Suprapubic skin (tissue), 4 donors: Measurements from ENCODE around the gene ZCCHC7. TPM values are rescaled to one million over a fixed set of nuclear protein-coding genes. Genes with fewer than 3 reads are reported as not detected.
"Not testable (repeated sequence)": the region's sequence is repeated elsewhere in the genome, so short reads cannot be mapped to it uniquely, and the experiment has no call there.

Source experiments
- DNase-seq, 2 donors: peaks; one replicate each; pipeline ENCODE4 v3.0.0-alpha.2; 2019; ENCODE audit warnings: low spot score in 2 of 2
- H3K27ac ChIP-seq: fragments of 200-600 bp; sonication (generic); one replicate; pipeline ENCODE4 v1.5.1; 2019
- H3K27me3 ChIP-seq: fragments of 200-600 bp; sonication (generic); one replicate; pipeline ENCODE4 v1.5.1; 2019
- H3K36me3 ChIP-seq: fragments of 200-600 bp; sonication (generic); one replicate; pipeline ENCODE4 v1.5.1; 2019
- H3K4me1 ChIP-seq: fragments of 200-600 bp; sonication (generic); one replicate; pipeline ENCODE4 v1.5.1; 2019
- H3K4me3 ChIP-seq: fragments of 200-600 bp; sonication (generic); one replicate; pipeline ENCODE4 v1.5.1; 2019; ENCODE audit warnings: mild to moderate bottlenecking
- H3K9me3 ChIP-seq: fragments of 200-600 bp; sonication (generic); one replicate; pipeline ENCODE4 v1.5.1; 2019
- EP300 ChIP-seq: sonication (generic); formaldehyde crosslinking; IDR thresholded peaks from one replicate; pipeline ENCODE4 v1.6.1; 2017; ENCODE audit warnings: antibody characterized with exemption
- POLR2A ChIP-seq, 2 donors: fragments of 450-650 bp; IDR thresholded peaks; one replicate each; pipeline ENCODE4 v1.6.1; 2017; ENCODE audit warnings: antibody characterized with exemption in 2 of 2, mild to moderate bottlenecking in 2 of 2, moderate library complexity in 2 of 2
- POLR2AphosphoS5 ChIP-seq, 3 donors: sonication (generic); formaldehyde crosslinking; IDR thresholded peaks; one replicate each; pipeline ENCODE4 v1.6.1; 2017; ENCODE audit warnings: antibody characterized with exemption in 3 of 3
- WGBS: methylation state at CpG from one replicate; pipeline ENCODE4 v1.1.5; 2018; 5-methylcytosine and 5-hydroxymethylcytosine counted together
- total RNA-seq, 4 donors: library from RNA; depleted of rRNA; stranded (reverse); fragments of >200 nt; gene quantifications; one replicate each; pipeline ENCODE4 v1.1.0, GENCODE V29; 2016
- TF ChIP-seq, protein P1 (sequence below), 2 donors: fragments of 200-600 bp in 1 of 2; fragments of 450-650 bp in 1 of 2; sonication (generic) in 1 of 2; IDR thresholded peaks; one replicate each; pipeline ENCODE4 v1.5.1; 2016 to 2019; ENCODE audit warnings: antibody characterized with exemption in 2 of 2, mild to moderate bottlenecking in 1 of 2, moderate library complexity in 1 of 2

The ZCCHC7 gene
- total RNA-seq, 4 donors from 2014 or later = 16.3 to 37.6 (median 20.4) TPM

DNA sequence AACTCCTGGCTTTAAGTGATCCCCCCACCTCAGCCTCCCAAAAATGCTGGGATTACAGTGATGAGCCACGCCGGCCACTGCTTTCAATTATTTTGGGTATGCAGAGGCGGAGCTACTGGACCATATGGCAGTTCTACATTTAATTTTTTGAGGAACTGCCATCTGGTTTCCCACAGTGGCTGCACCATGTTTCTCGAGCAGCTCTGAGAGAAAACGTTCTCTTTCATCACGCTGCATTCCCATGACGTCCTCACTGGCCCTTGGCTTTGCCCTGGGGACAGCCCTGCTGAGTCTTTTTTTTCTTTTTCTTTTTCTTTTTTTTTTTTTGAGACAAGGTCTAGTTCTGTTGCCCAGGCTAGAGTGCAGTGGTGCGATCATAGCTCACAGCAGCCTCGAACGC lies 266.6 kb downstream of the ZCCHC7 start:
- Histone ChIP-seq H3K9me3 (no peaks in the 10 kb centered on the region), H3K36me3 (no peaks in the 10 kb centered on the region), H3K4me1 (no peaks in the 10 kb centered on the region), H3K27me3 (no peaks in the 10 kb centered on the region), H3K27ac (no peak overlapping the region), H3K4me3 (no peak overlapping the region)
- no peak for TF ChIP-seq EP300
- TF ChIP-seq, protein P1, sequence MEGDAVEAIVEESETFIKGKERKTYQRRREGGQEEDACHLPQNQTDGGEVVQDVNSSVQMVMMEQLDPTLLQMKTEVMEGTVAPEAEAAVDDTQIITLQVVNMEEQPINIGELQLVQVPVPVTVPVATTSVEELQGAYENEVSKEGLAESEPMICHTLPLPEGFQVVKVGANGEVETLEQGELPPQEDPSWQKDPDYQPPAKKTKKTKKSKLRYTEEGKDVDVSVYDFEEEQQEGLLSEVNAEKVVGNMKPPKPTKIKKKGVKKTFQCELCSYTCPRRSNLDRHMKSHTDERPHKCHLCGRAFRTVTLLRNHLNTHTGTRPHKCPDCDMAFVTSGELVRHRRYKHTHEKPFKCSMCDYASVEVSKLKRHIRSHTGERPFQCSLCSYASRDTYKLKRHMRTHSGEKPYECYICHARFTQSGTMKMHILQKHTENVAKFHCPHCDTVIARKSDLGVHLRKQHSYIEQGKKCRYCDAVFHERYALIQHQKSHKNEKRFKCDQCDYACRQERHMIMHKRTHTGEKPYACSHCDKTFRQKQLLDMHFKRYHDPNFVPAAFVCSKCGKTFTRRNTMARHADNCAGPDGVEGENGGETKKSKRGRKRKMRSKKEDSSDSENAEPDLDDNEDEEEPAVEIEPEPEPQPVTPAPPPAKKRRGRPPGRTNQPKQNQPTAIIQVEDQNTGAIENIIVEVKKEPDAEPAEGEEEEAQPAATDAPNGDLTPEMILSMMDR (IDR thresholded peaks at IDR 0.05) = no peak
- TF ChIP-seq POLR2AphosphoS5 (IDR thresholded peaks at IDR 0.05) = no peak
- no peak for TF ChIP-seq POLR2A (IDR thresholded peaks at IDR 0.05)
- WGBS = 72% methylated on average over 10 of the region's 10 CpGs
- no peak for DNase-seq

DNA sequence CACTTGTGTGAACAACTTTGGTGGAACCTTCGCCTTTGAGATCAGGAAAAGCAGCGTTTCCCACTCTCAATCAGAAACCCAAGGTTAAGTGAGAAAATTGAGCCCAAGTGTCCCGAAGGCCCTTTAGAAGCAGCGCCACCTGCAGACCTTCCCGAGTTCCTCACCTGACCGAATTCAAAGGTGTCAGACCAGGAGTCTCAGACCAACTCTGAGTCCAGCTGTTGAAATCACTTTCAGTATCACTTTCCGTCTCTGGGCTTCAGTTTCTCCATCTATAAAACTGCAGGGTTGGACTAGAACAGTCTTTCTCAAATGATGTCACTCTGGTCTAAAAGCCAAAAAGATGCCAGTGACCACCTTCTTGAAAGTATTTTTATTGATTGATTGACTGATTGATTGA lies 270.4 kb downstream of the ZCCHC7 start:
- Histone ChIP-seq H3K9me3 (no peaks in the 10 kb centered on the region), H3K4me3 (no peak overlapping the region), H3K4me1 (no peaks in the 10 kb centered on the region), H3K27me3 (no peaks in the 10 kb centered on the region), H3K36me3 (no peaks in the 10 kb centered on the region), H3K27ac (no peak overlapping the region)
- 51% methylated on average over 7 of the region's 7 CpGs for WGBS
- TF ChIP-seq EP300 (no peak), POLR2AphosphoS5 (IDR thresholded peaks at IDR 0.05) (no peak), POLR2A (IDR thresholded peaks at IDR 0.05) (no peak)
- TF ChIP-seq, protein P1 (IDR thresholded peaks at IDR 0.05) = no peak
- no peak for DNase-seq

DNA sequence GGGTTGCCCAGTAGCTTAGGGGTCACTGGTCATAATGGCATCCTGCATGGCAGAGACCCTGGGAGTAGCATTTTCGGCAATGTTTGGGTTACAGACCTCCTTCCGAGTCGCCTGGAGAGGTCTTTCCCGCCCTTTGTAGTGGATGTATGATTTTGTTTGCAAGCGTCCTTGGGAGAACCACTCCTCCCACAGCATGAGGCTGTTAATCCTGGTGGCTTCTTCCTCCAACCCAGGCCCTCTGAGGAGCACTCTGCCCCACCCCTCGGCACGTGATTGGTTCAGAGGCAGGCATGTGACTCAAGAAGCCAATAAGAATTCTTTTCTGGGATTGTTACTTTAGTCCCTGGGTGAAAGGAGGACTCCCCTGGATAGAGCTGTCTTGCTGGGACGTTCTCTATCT lies 271.9 kb downstream of the ZCCHC7 start:
- Histone ChIP-seq H3K27ac (no peak overlapping the region), H3K36me3 (no peaks in the 10 kb centered on the region), H3K27me3 (no peaks in the 10 kb centered on the region), H3K9me3 (no peaks in the 10 kb centered on the region), H3K4me1 (no peaks in the 10 kb centered on the region), H3K4me3 (no peak overlapping the region)
- TF ChIP-seq POLR2AphosphoS5 (IDR thresholded peaks at IDR 0.05) (no peak), EP300 (no peak), POLR2A (IDR thresholded peaks at IDR 0.05) (no peak)
- TF ChIP-seq, protein P1 (IDR thresholded peaks at IDR 0.05) = no peak
- no peak for DNase-seq
- WGBS = 84% methylated on average over 8 of the region's 8 CpGs

DNA sequence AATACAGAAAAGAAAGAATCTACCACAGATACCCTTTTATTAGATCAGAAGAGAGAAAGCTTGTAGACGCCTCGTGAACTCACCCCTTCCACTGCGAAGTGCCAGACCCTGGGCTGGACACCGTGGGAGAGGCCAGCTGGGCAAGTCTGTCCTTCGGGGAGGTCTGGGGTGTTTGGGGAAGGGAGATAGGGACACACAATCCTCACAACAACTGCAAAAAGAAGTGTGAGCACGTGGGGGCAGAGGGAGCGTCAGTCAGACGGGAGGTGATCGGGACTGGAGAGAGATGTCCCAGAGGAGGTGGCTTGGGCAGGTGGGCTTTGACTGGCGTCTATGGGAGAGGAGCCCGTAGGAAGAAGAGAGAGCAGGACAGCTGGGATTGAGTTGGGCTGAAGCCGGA lies 274.9 kb downstream of the ZCCHC7 start:
- no peak for DNase-seq
- Histone ChIP-seq H3K4me1 (no peaks in the 10 kb centered on the region), H3K36me3 (no peaks in the 10 kb centered on the region), H3K4me3 (no peak overlapping the region), H3K9me3 (no peaks in the 10 kb centered on the region), H3K27me3 (no peaks in the 10 kb centered on the region), H3K27ac (no peak overlapping the region)
- 64% methylated on average over 12 of the region's 12 CpGs for WGBS
- TF ChIP-seq POLR2A (IDR thresholded peaks at IDR 0.05) (no peak), POLR2AphosphoS5 (IDR thresholded peaks at IDR 0.05) (no peak), EP300 (no peak)
- TF ChIP-seq, protein P1 (IDR thresholded peaks at IDR 0.05) = no peak

DNA sequence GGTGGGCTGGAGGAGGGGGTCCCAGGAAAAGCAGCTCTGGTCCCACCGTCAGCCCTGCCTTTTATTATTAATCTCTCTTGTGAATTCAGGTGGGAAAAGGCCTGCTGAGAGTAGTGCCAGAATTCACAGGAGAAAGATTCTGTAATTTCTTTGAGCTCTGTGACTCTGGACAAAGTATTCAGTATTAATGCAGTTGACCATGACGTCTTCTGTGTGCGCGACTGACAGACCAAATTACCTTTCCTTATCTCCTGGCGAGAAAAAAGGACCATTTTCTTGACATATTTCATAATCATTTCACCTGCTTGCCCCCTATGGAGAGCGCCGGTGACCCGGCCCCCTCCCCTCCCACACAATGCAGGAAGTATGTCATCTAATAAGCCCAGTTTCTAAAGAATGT lies 275.3 kb downstream of the ZCCHC7 start:
- no peaks in the 10 kb centered on the region for H3K36me3 ChIP-seq
- H3K27me3 ChIP-seq = no peaks in the 10 kb centered on the region
- 85% methylated on average over 8 of the region's 8 CpGs for WGBS
- no peak overlapping the region for H3K27ac ChIP-seq
- H3K4me1 ChIP-seq = no peaks in the 10 kb centered on the region
- DNase-seq = no peak
- TF ChIP-seq POLR2AphosphoS5 (IDR thresholded peaks at IDR 0.05) = no peak
- TF ChIP-seq, protein P1 (IDR thresholded peaks at IDR 0.05) = no peak
- no peak for TF ChIP-seq POLR2A (IDR thresholded peaks at IDR 0.05)
- TF ChIP-seq EP300 = no peak
- no peaks in the 10 kb centered on the region for H3K9me3 ChIP-seq
- no peak overlapping the region for H3K4me3 ChIP-seq

DNA sequence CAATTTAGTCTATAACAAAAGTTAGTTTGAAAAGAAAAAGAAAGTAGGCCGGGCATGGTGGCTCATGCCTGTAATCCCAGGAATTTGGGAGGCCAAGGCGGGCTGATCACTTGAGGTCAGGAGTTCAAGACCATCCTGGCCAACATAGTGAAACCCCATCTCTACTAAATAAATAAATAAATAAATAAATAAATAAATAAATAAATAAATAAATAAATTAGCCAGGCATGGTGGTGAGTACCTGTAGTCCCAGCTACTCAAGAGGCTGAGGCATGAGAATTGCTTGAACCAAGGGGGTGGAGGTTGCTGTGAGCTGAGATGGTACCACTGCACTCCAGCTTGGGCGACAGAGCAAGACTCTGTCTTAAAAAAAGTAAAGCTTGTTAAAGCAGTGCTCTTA lies 277.6 kb downstream of the ZCCHC7 start:
- not testable (repeated sequence) for H3K4me3 ChIP-seq, H3K27me3 ChIP-seq, DNase-seq, H3K36me3 ChIP-seq, H3K4me1 ChIP-seq, H3K27ac ChIP-seq, H3K9me3 ChIP-seq
- 91% methylated on average over 3 of the region's 3 CpGs for WGBS
